Measurements from ENCODE around the gene SRC. TPM values are rescaled to one million over a fixed set of nuclear protein-coding genes. Genes with fewer than 3 reads are reported as not detected.

The SRC gene
- total RNA-seq, 1 donor from 2014 or later, result 4.2 TPM

GRCh38 chr20:37453836-37454235 is 107.9 kb downstream of the SRC start:
- no peak for TF ChIP-seq CTCF (IDR thresholded peaks at IDR 0.05; ENCODE audit: borderline replicate concordance)
- Histone ChIP-seq H3K27me3 (ENCODE audit: low read depth) (peaks cover 4% of the 10 kb centered on the region), H3K9me3 (replicated peaks) (peaks cover 51% of the 10 kb centered on the region), H3K36me3 (no peaks in the 10 kb centered on the region), H3K27ac (replicated peaks) (no peak overlapping the region), H3K4me1 (no peaks in the 10 kb centered on the region), H3K4me3 (no peak overlapping the region)
- intact Hi-C loops (cut with micrococcal nuclease), result no loop called here
- no peak for DNase-seq

DNA sequence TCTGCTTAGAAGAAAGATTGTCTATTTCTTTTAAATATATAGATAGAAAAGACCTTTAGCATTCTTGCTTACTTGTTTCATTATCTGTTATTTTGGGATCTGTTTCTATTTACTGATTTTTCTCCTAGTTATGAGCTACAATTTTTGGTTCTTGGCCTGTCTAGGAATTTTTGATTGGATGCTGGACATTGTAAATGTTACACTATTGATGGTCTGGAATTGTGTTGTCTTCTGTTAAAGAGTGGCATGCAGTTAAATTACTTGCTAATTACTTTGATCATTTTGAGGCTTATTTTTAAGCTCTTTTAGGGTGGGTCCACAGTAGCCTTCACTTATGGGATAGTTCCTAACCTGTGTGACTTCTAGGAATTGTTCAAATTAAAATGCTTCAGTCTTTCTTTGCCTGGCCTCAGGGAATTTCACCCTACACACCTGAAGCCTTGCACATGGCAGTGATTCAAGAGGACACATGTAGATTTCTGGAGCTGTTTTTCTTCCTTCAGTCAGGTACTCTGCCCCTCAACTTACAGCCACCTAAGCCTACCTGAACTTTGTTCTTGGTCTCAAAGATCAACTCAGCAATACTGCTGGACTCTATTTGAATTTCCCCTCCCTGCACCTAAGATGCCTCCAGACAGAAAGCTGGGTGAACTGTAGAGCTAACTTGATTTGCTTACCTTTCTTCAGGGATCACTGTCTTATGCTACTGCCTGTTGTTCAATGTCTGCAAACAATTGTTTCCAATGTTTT is 108.9 kb downstream of the SRC start:
- no peak for DNase-seq
- H3K27me3 ChIP-seq (ENCODE audit: low read depth), result peaks cover 4% of the 10 kb centered on the region
- peaks cover 60% of the 10 kb centered on the region for H3K9me3 ChIP-seq (replicated peaks)
- H3K4me3 ChIP-seq, result no peak overlapping the region
- no peaks in the 10 kb centered on the region for H3K36me3 ChIP-seq
- no peak overlapping the region for H3K27ac ChIP-seq (replicated peaks)
- TF ChIP-seq CTCF (IDR thresholded peaks at IDR 0.05; ENCODE audit: borderline replicate concordance), result no peak
- H3K4me1 ChIP-seq, result no peaks in the 10 kb centered on the region
- intact Hi-C loops (cut with micrococcal nuclease), result no loop called here

Other genes starting within 250 kb of the SRC start
- gene RPN2, start 166.8 kb upstream of the SRC start, total RNA-seq, result 81.4 TPM
- gene MROH8, start 166.6 kb upstream of the SRC start, total RNA-seq, result 3.6 TPM
- gene GHRH, start 84.3 kb upstream of the SRC start, total RNA-seq, result 0.93 TPM
- 19.2 TPM for gene MANBAL, start 56.5 kb upstream of the SRC start, total RNA-seq
- gene NNAT, start 175.1 kb downstream of the SRC start, total RNA-seq, result 0.33 TPM
- 91.8 TPM for gene BLCAP, start 181.7 kb downstream of the SRC start, total RNA-seq

Data from left ventricle myocardium inferior (tissue), 1 donor.